Measurements from ENCODE around the gene NIPAL1.

GRCh38 chr4:48047896-48048295, 31.3 kb downstream of the NIPAL1 start:
- no peak for TF ChIP-seq CTCF (conservative IDR thresholded peaks at IDR 0.05 in 1 of 2, IDR thresholded peaks at IDR 0.05 in 1 of 2; ENCODE audit: extremely low read depth in 1 of 2, insufficient read depth in 1 of 2, low read depth in 1 of 2, low read length in 2 of 2)
- TF ChIP-seq EZH2 (IDR thresholded peaks at IDR 0.05; ENCODE audit: borderline replicate concordance, low read length), result no peak

Measured in mammary epithelial cell (primary cell).